HEK293T (cell line): ENCODE measurements around the gene PCSK5.
A peak's percentile ranks its signal among the peaks of the same experiment; 100 is the strongest.

Source experiments
- CTCF ChIA-PET: fragments of 350-600 bp; formaldehyde crosslinking; extraction: SDS; loops from one replicate; lab custom pipeline; 2021; ENCODE audit warnings: antibody characterized with exemption, inconsistent platforms; lab: Yijun Ruan, JAX
- POLR2A ChIA-PET: fragments of 350-600 bp; formaldehyde crosslinking; extraction: SDS; loops from one replicate; lab custom pipeline; 2020; ENCODE audit warnings: antibody characterized with exemption, inconsistent platforms; lab: Yijun Ruan, JAX
- DNase-seq: peaks from one replicate; pipeline ENCODE4 v3.0.0; 2012; ENCODE audit warnings: mixed read lengths; ENCODE audit errors: extremely low spot score
- ARNT ChIP-seq: fragments of 450-650 bp; IDR thresholded peaks from 2 replicates; pipeline ENCODE4 v1.6.1; 2017; ENCODE audit warnings: mild to moderate bottlenecking
- BHLHE40 ChIP-seq: fragments of 450-650 bp; IDR thresholded peaks from 2 replicates; pipeline ENCODE4 v1.6.1; 2016; ENCODE audit warnings: mild to moderate bottlenecking, moderate library complexity, borderline replicate concordance
- CTBP1 ChIP-seq: fragments of 450-650 bp; IDR thresholded peaks from 2 replicates; pipeline ENCODE4 v1.6.1; 2016; ENCODE audit warnings: borderline replicate concordance
- ELF4 ChIP-seq: fragments of 450-650 bp; IDR thresholded peaks from 2 replicates; pipeline ENCODE4 v1.6.1; 2017; ENCODE audit warnings: antibody characterized with exemption
- FOXA1 ChIP-seq: fragments of 450-650 bp; IDR thresholded peaks from 2 replicates; pipeline ENCODE4 v1.6.1; 2016; ENCODE audit warnings: mild to moderate bottlenecking
- FOXK2 ChIP-seq: fragments of 450-650 bp; IDR thresholded peaks from 2 replicates; pipeline ENCODE4 v1.6.1; 2016; ENCODE audit warnings: mild to moderate bottlenecking
- FOXM1 ChIP-seq: fragments of 450-650 bp; IDR thresholded peaks from 2 replicates; pipeline ENCODE4 v1.6.1; 2017; ENCODE audit warnings: mild to moderate bottlenecking, borderline replicate concordance
- HDGF ChIP-seq: fragments of 450-650 bp; IDR thresholded peaks from 2 replicates; pipeline ENCODE4 v1.6.1; 2017; ENCODE audit warnings: antibody characterized with exemption, borderline replicate concordance
- L3MBTL2 ChIP-seq: fragments of 450-650 bp; conservative IDR thresholded peaks from 2 replicates; pipeline ENCODE4 v1.6.1; 2016; ENCODE audit warnings: mild to moderate bottlenecking
- LEF1 ChIP-seq: fragments of 450-650 bp; IDR thresholded peaks from 2 replicates; pipeline ENCODE4 v1.6.1; 2017; ENCODE audit warnings: mild to moderate bottlenecking, borderline replicate concordance
- NFRKB ChIP-seq: fragments of 450-650 bp; IDR thresholded peaks from 2 replicates; pipeline ENCODE4 v1.6.1; 2016; ENCODE audit warnings: mild to moderate bottlenecking, moderate library complexity
- PKNOX1 ChIP-seq: fragments of 450-650 bp; IDR thresholded peaks from 2 replicates; pipeline ENCODE4 v1.6.1; 2016
- SP1 ChIP-seq: fragments of 450-650 bp; IDR thresholded peaks from 2 replicates; pipeline ENCODE4 v1.6.1; 2017
- SUZ12 ChIP-seq: fragments of 450-650 bp; IDR thresholded peaks from 2 replicates; pipeline ENCODE4 v1.6.1; 2016; ENCODE audit warnings: mild to moderate bottlenecking
- TARDBP ChIP-seq: fragments of 450-650 bp; IDR thresholded peaks from 2 replicates; pipeline ENCODE4 v1.6.1; 2016
- ZNF384 ChIP-seq: fragments of 450-650 bp; IDR thresholded peaks from 2 replicates; pipeline ENCODE4 v1.6.1; 2016

Gene PCSK5

GRCh38 chr9:76401580-76402354, 511.3 kb downstream of the PCSK5 start:
- DNase-seq = no peak
- TF ChIP-seq L3MBTL2 (no peak), HDGF (no peak)
- POLR2A ChIA-PET = no interaction called here
- CTCF ChIA-PET = no interaction called here

GRCh38 chr9:76403352-76403751, 512.9 kb downstream of the PCSK5 start:
- TF ChIP-seq ELF4 = no peak
- no peak for TF ChIP-seq FOXA1
- no peak for TF ChIP-seq SUZ12
- no peak for TF ChIP-seq CTBP1
- no peak for TF ChIP-seq SP1
- TF ChIP-seq L3MBTL2 = no peak
- TF ChIP-seq FOXM1 = no peak
- no peak for TF ChIP-seq ZNF384
- no peak for TF ChIP-seq ARNT
- DNase-seq = peak; percentile 34
- CTCF ChIA-PET = interaction anchor here (0.8 kb wide), 1 partner anchor 17 kb away, joined by 3 read pairs; no protein-coding TSS in a partner anchor
- POLR2A ChIA-PET = no interaction called here

- DNase-seq = no peak
- ChIA-PET POLR2A (no interaction called here), CTCF (no interaction called here)
- TF ChIP-seq CTBP1 (no peak), FOXA1 (no peak), BHLHE40 (no peak), FOXM1 (no peak), LEF1 (no peak), ZNF384 (no peak), HDGF (no peak), SUZ12 (no peak), TARDBP (no peak), ARNT (no peak)
Measured at GRCh38 chr9:76404401-76404800, 513.9 kb downstream of the PCSK5 start.

- ChIA-PET POLR2A (interaction anchor here (1.3 kb wide), 1 partner anchor 11 kb away, joined by 3 read pairs; the partner anchor contains the start of gene RFK), CTCF (no interaction called here)
- TF ChIP-seq FOXA1 (no peak), L3MBTL2 (no peak), TARDBP (no peak), BHLHE40 (no peak), SP1 (no peak), ZNF384 (no peak), PKNOX1 (no peak), ELF4 (no peak)
- DNase-seq = no peak
Measured at GRCh38 chr9:76405340-76405739, 514.9 kb downstream of the PCSK5 start.

GRCh38 chr9:76405868-76406267, 515.4 kb downstream of the PCSK5 start:
- DNase-seq = no peak
- ChIA-PET POLR2A (interaction anchor here (1.3 kb wide), 1 partner anchor 12 kb away, joined by 3 read pairs; the partner anchor contains the start of gene RFK), CTCF (no interaction called here)
- TF ChIP-seq NFRKB (no peak), FOXA1 (no peak), FOXK2 (no peak), ARNT (no peak), PKNOX1 (no peak), BHLHE40 (no peak), CTBP1 (no peak), SUZ12 (no peak)
